GM21367 (cell line): ENCODE measurements around the gene HNF1A.

Source experiments
- ATAC-seq: cut with Tn5 transposase; IDR thresholded peaks from one replicate; pipeline ENCODE4 v1.9.1; 2021; ENCODE audit not compliant: unreplicated experiment

HNF1A gene

DNA sequence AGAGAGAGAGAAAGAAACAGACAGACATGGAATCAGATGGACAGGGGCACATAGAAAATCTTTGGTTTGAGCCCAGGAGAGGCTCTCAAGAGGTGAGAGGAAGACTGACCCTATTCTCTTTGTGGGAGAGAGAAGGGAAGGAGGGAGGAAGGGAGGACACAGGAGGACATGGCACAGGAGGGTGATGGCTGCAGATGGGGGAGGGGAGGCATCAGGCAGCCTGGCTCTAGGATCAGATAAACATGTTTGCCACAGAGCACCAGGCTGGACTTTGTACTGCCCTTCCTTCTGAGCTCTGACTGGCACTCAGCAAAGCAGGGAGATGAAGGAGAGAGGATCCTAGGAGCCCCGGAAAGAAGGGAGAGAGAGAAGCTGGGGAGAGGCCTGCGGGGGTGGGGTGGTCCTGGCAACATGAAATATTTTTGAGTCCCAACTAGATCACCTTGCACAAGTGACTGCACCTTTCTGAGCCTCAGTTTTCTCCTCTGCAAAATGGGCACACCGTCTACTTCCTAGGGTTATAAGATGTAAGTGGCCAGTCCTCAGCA lies 6.1 kb downstream of the HNF1A start:
- no peak for ATAC-seq

DNA sequence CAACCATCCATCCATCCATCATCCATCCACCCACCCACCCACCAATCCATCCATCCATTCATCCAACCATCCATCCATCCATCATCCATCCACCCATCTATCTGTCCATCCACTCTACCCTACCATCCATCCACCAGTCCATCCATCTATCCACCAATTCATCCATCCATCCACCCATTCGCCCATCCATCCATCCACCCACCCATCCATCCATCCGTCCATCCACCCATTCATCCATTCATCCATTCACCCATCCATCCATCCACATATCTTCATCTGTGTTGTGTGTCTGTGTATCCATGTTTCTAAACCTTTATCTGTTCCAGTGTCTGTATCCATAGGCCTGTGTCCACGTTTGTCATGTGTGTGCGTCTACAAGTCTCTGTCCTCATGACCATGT lies 9.9 kb downstream of the HNF1A start:
- ATAC-seq = no peak

- ATAC-seq = no peak
Observed at GRCh38 chr12:120988658-120989057, 10.3 kb downstream of the HNF1A start.

DNA sequence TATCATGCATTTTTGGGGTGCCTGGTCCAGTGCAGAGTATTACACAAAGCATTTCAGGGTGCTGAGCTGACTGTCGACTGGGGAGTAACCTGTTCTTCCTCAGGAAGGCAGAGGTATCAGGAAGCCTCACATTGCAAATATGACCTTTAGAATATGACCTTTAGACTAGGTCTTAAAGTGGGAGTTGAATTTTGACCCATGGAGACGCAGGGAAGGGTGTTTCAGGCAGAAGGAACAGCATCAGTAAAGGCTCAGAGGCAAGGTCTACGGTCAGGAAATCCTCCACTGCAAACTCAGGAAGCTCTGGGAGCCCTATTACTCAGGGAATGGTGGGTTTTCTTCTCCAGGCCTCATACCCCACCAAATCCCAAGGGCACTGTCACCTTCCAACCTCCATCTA lies 11.3 kb downstream of the HNF1A start:
- no peak for ATAC-seq

GRCh38 chr12:120990487-120991055 lies 12.2 kb downstream of the HNF1A start:
- no peak for ATAC-seq

GRCh38 chr12:120991965-120992364 lies 13.6 kb downstream of the HNF1A start:
- no peak for ATAC-seq

GRCh38 chr12:120992989-120993388 lies 14.6 kb downstream of the HNF1A start:
- ATAC-seq = no peak

DNA sequence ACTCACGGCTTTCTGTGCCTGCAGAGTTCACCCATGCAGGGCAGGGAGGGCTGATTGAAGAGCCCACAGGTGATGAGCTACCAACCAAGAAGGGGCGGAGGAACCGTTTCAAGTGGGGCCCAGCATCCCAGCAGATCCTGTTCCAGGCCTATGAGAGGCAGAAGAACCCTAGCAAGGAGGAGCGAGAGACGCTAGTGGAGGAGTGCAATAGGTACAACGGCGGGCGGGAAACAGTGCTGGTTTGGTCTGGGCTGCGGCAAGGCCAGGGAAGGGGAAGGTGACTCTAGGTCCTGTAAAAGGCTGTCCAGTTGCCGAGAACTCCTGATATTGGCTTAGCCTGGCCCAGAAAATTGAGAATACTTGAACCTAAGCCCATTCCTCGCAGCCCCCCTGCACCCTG lies 15.2 kb downstream of the HNF1A start:
- ATAC-seq = no peak

DNA sequence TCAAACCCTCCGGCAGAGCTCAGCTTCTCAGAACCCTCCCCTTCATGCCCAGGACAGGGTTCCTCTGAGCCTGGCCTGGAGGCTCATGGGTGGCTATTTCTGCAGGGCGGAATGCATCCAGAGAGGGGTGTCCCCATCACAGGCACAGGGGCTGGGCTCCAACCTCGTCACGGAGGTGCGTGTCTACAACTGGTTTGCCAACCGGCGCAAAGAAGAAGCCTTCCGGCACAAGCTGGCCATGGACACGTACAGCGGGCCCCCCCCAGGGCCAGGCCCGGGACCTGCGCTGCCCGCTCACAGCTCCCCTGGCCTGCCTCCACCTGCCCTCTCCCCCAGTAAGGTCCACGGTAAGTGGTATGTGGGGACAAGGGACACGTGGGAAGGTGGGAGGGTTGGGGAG lies 15.7 kb downstream of the HNF1A start:
- no peak for ATAC-seq

DNA sequence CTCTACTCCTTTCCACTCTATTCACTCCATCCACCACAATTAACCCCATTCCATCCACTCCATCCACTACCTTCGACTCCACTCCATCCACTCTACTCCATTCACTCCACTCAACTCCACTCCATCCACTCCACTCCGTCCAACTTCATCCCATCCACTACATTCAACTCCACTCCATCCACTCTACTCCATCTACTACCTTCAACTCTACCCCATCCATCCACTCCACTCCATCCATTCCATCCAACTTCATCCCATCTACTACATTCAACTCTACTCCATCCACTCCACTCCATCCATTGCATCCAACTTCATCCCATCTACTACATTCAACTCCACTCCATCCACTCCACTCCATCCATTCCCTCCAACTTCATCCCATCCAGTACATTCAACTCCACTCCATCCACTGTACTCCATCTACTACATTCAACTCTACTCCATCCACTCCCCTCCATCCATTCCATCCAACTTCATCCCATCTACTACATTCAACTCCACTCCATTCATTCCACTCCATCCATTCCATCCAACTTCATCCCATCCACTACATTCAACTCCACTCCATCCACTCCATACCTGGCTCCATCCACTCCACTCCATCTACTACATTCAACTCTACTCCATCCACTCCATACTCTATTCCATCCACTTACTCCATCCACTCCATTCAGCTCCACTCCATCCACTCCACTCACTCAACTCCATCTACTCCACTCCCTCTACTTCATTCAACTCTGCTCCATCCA lies 16.4 kb downstream of the HNF1A start:
- no peak for ATAC-seq

GRCh38 chr12:120996133-120996746 lies 17.9 kb downstream of the HNF1A start:
- no peak for ATAC-seq

DNA sequence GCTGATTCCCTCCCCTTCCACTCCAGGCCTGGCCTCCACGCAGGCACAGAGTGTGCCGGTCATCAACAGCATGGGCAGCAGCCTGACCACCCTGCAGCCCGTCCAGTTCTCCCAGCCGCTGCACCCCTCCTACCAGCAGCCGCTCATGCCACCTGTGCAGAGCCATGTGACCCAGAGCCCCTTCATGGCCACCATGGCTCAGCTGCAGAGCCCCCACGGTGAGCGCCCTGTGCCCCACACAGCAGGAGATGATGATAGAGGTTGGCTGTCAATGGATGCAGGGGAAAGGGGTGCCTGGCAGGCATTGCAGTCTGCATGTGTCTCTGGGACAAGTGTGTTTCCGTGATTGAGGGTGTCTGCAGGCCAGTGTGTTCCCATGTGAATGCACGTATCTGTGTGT lies 19.1 kb downstream of the HNF1A start:
- no peak for ATAC-seq

- no peak for ATAC-seq
Observed at GRCh38 chr12:120998435-120998834, 20.1 kb downstream of the HNF1A start.

- ATAC-seq = no peak
Observed at GRCh38 chr12:120999191-121000120, 21.1 kb downstream of the HNF1A start.

DNA sequence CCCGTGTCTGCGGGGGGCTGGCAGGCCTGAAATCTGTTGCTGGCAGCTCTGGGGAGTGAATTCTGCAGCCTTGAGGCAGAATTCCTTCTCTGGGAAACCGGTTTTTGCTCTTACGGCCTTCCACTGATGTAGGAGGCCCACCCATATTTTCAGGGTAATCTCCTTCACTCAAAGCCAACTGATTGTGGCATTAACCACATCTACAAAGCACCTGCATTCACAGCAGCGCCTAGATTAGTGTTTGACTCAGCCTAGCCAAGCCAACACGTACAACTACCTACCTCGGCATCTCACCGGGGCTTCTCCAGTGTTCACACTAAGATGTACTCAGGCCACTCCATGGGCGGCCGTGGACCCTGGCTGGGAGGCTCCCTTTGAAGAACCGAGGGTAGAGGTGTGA lies 22.2 kb downstream of the HNF1A start:
- ATAC-seq = no peak

- no peak for ATAC-seq
Observed at GRCh38 chr12:121001060-121001459, 22.7 kb downstream of the HNF1A start.

DNA sequence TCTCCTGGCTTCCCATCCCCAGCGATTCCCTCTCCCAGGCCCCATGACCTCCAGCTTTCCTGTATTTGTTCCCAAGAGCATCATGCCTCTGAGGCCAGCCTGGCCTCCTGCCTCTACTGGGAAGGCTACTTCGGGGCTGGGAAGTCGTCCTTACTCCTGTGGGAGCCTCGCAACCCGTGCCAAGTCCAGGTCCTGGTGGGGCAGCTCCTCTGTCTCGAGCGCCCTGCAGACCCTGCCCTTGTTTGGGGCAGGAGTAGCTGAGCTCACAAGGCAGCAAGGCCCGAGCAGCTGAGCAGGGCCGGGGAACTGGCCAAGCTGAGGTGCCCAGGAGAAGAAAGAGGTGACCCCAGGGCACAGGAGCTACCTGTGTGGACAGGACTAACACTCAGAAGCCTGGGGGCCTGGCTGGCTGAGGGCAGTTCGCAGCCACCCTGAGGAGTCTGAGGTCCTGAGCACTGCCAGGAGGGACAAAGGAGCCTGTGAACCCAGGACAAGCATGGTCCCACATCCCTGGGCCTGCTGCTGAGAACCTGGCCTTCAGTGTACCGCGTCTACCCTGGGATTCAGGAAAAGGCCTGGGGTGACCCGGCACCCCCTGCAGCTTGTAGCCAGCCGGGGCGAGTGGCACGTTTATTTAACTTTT lies 23.6 kb downstream of the HNF1A start:
- no peak for ATAC-seq

- no peak for ATAC-seq
Observed at GRCh38 chr12:121003650-121004049, 25.3 kb downstream of the HNF1A start.

GRCh38 chr12:121004253-121004815 lies 26.0 kb downstream of the HNF1A start:
- no peak for ATAC-seq

GRCh38 chr12:121005346-121005815 lies 27.0 kb downstream of the HNF1A start:
- ATAC-seq = no peak
